ENCODE results near the gene GDNF.

DNA sequence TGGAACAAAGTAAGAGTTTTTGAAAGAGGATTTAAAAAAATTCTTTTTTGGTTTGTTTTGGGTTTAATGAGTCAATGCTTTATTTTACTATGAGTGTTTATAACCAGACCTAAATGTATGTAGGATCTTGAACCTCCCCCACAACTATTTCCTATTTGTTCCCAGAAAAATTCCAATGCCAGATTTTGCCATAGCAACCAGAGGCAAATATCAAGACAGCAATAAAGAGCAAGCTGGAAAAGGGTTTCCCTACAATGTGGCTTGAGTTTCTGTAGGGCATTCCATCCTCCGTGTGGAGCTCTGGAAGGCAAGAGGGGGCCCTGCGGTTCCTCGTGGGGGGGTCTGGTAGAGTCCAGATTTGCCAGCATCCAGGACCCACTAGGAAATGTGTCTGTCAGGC is 27.8 kb upstream of the GDNF start:
- no peak for TF ChIP-seq CTCF (IDR thresholded peaks at IDR 0.05)
- TF ChIP-seq POLR2AphosphoS5 (IDR thresholded peaks at IDR 0.05; ENCODE audit: low read depth, low read length): no peak

All from Panc1 (cell line).